T-cell (primary cell): ENCODE measurements around the gene RAD9A. TPM values are rescaled to one million over a fixed set of nuclear protein-coding genes. Genes with fewer than 3 reads are reported as not detected.

Experiments
- ATAC-seq, 4 experiments: fragments of 200-7000 bp in 3 of 4; fragments of 150-1000 bp in 1 of 4; cut with Tn5 transposase; replicated peaks in 1 of 4; 1 replicate in 3 of 4; 2 replicates in 1 of 4; pipeline ENCODE4 v1.10.0; 2021; ENCODE audit warnings: moderate library complexity in 3 of 4, mild to moderate bottlenecking in 2 of 4, moderate number of reproducible peaks in 1 of 4
- CTCF ChIA-PET, 2 donors: fragments of 300-600 bp; sonication (Branson Sonifier 250); formaldehyde crosslinking; loops; one replicate each; lab custom pipeline; 2022; ENCODE audit warnings: antibody characterized with exemption in 2 of 2; lab: Charles Lee
- POLR2A ChIA-PET, 2 donors: fragments of 300-600 bp; sonication (Branson Sonifier 250); formaldehyde crosslinking; loops; one replicate each; lab custom pipeline; 2022; ENCODE audit warnings: antibody characterized with exemption in 2 of 2; lab: Charles Lee
- DNase-seq, 35 experiments: peaks; one replicate each; pipeline versions ENCODE4 v3.0.0 to v3.0.0-alpha.2; 2013 to 2023
- H3K27ac ChIP-seq: one replicate; pipeline ENCODE4 v1.5.1; 2013; ENCODE audit warnings: low read length
- H3K27me3 ChIP-seq, 2 experiments: replicated peaks in 1 of 2; 1 replicate in 1 of 2; 2 replicates in 1 of 2; pipeline versions ENCODE4 v1.6.1 to v1.7.0; 2013; ENCODE audit warnings: low read length in 1 of 2, mixed read lengths in 1 of 2; ENCODE audit not compliant: control insufficient read depth in 2 of 2, insufficient read depth in 2 of 2; ENCODE audit errors: extremely low read depth in 1 of 2
- H3K36me3 ChIP-seq, 2 donors: 1 replicate in 1 of 2; 2 replicates in 1 of 2; pipeline versions ENCODE4 v1.6.1 to v1.7.0; 2013; ENCODE audit warnings: low read length in 1 of 2; ENCODE audit not compliant: control insufficient read depth in 2 of 2, insufficient read depth in 1 of 2; ENCODE audit errors: extremely low read depth in 1 of 2
- H3K4me1 ChIP-seq, 2 experiments: 1 replicate in 1 of 2; 2 replicates in 1 of 2; pipeline versions ENCODE4 v1.6.1 to v1.7.0; 2013; ENCODE audit warnings: low read length in 2 of 2, mixed read lengths in 1 of 2; ENCODE audit not compliant: insufficient read depth in 2 of 2, control insufficient read depth in 1 of 2; ENCODE audit errors: extremely low read depth in 1 of 2
- H3K4me3 ChIP-seq, 2 donors: 1 replicate in 1 of 2; 2 replicates in 1 of 2; pipeline versions ENCODE4 v1.5.1 to v1.7.0; 2013; ENCODE audit warnings: mild to moderate bottlenecking in 2 of 2, low read length in 1 of 2, moderate library complexity in 1 of 2; ENCODE audit not compliant: control insufficient read depth in 1 of 2; ENCODE audit errors: extremely low read depth in 1 of 2
- H3K9me3 ChIP-seq: 2 replicates; pipeline ENCODE4 v1.7.0; 2013
- H3K27ac Mint-ChIP-seq, 2 donors: one replicate each; pipeline ENCODE4 v1.8.0; 2020 to 2021; ENCODE audit warnings: mild to moderate bottlenecking in 2 of 2, mixed read lengths in 2 of 2
- H3K27me3 Mint-ChIP-seq, 2 donors: one replicate each; pipeline ENCODE4 v1.8.0; 2021 to 2022; ENCODE audit warnings: mixed read lengths in 2 of 2
- H3K36me3 Mint-ChIP-seq: one replicate; pipeline ENCODE4 v1.8.0; 2021; ENCODE audit warnings: mixed read lengths
- H3K4me1 Mint-ChIP-seq, 3 donors: one replicate each; pipeline ENCODE4 v1.8.0; 2020 to 2022; ENCODE audit warnings: mixed read lengths in 3 of 3, mild to moderate bottlenecking in 1 of 3
- H3K4me3 Mint-ChIP-seq, 3 donors: one replicate each; pipeline ENCODE4 v1.8.0; 2020 to 2022; ENCODE audit warnings: mild to moderate bottlenecking in 3 of 3, mixed read lengths in 3 of 3, moderate library complexity in 3 of 3
- H3K9me3 Mint-ChIP-seq, 3 donors: one replicate each; pipeline ENCODE4 v1.8.0; 2020 to 2022; ENCODE audit warnings: mixed read lengths in 3 of 3
- whole genome bisulfite sequencing: methylation state at CpG from one replicate; pipeline ENCODE4 v1.1.5; 2013; ENCODE audit warnings: missing lambda C conversion rate; ENCODE audit not compliant: insufficient coverage; 5-methylcytosine and 5-hydroxymethylcytosine counted together
- total RNA-seq, 35 experiments: library from RNA in 6 of 35; stranded (reverse) in 6 of 35; fragments of 120-200 nt in 1 of 35; gene quantifications; one replicate each; pipeline versions ENCODE4 v1.2.1 to v1.2.4 and lab custom pipeline; 2013 to 2026

The RAD9A gene
- total RNA-seq, 5 donors from 2014 or later (not counting 1 experiment from before 2014, with no cell fraction given) = 34.9 to 63.8 (median 56.2) TPM

- peak overlapping the region; percentile 85 to 87 (median 85) for H3K4me3 Mint-ChIP-seq
- H3K4me1 Mint-ChIP-seq = peaks cover 58 to 61% (median 60%) of the 10 kb centered on the region in 3 donors
- no peaks in the 10 kb centered on the region for H3K27me3 Mint-ChIP-seq
- Histone ChIP-seq H3K9me3 (no peaks in the 10 kb centered on the region), H3K36me3 (peaks cover 14 to 22% of the 10 kb centered on the region in 2 donors), H3K4me3 (no peak overlapping the region), H3K27ac (no peak overlapping the region), H3K4me1 (peaks cover 20 to 68% of the 10 kb centered on the region in 2 experiments), H3K27me3 (no peaks in the 10 kb centered on the region)
- WGBS = 96% methylated on average over 13 of the region's 18 CpGs
- peaks cover 8% of the 10 kb centered on the region for H3K36me3 Mint-ChIP-seq
- H3K9me3 Mint-ChIP-seq = no peaks in the 10 kb centered on the region
- H3K27ac Mint-ChIP-seq = no peak overlapping the region
- DNase-seq (no peak), ATAC-seq (no peak)
- ChIA-PET CTCF (no interaction called here), POLR2A (no interaction called here)
Measured at GRCh38 chr11:67393437-67393836, 1.7 kb downstream of the RAD9A start.

DNA sequence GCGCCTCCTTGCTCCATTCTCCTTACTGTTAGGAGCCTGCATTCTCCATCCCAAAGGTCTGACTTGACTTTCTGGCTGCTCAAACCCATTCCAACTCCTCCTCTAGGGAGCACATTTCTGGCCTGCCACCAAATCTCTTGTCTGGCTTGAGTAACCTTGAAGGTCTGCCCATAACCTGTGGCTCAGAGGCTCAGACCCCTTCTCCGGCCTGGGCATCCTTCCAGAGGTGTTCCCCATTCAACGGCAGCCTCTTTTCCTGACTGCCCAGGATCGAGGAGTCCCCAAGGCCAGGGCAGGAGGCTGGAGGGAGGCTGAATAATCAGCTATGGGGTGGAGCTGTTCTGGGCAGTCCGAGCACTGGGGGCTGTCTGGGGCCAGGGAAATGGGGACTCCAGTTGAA, 2.2 kb downstream of the RAD9A start:
- Mint-ChIP-seq H3K27me3 (no peaks in the 10 kb centered on the region), H3K4me1 (peaks cover 59 to 62% (median 60%) of the 10 kb centered on the region in 3 donors), H3K36me3 (peaks cover 8% of the 10 kb centered on the region), H3K4me3 (peak overlapping the region; percentile 63 to 87 (median 85)), H3K9me3 (no peaks in the 10 kb centered on the region), H3K27ac (peak overlapping the region in 1 of 2 donors; percentile 8)
- Histone ChIP-seq H3K36me3 (peaks cover 16 to 28% of the 10 kb centered on the region in 2 donors), H3K4me1 (peaks cover 20 to 74% of the 10 kb centered on the region in 2 experiments), H3K9me3 (no peaks in the 10 kb centered on the region), H3K27me3 (no peaks in the 10 kb centered on the region), H3K27ac (no peak overlapping the region), H3K4me3 (no peak overlapping the region)
- no peak for ATAC-seq
- DNase-seq = no peak
- CTCF ChIA-PET = interaction anchor here in 1 of 2 donors (0.6 kb wide), 1 partner anchor 21 kb away, joined by 10 read pairs; the partner anchor contains the start of gene CLCF1
- 95% methylated on average over 2 of the region's 5 CpGs for WGBS
- POLR2A ChIA-PET = no interaction called here

DNA sequence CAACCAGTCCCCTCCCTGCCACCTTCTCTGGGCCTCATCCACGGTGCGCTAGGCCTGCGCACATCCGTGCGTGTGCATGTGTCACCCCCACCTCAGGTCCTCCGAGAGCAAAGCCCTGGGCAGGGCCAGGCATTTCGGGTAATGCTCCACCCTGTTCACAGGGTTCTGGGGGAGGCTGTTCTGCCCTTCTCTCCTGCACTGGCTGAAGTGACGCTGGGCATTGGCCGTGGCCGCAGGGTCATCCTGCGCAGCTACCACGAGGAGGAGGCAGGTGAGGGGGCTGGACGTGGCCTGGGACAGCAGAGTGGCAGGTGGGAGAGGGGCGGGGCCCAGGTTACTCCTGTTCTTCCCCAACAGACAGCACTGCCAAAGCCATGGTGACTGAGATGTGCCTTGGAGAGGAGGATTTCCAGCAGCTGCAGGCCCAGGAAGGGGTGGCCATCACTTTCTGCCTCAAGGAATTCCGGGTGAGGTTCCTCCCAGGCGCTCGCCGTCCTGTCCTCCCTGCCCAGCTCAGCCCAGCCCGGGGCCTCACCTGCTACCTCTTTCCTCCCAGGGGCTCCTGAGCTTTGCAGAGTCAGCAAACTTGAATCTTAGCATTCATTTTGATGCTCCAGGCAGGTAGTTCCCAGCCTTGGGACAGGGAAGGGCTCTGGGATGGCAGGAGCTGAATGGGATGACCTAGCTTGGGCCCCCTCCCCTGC, 3.9 kb downstream of the RAD9A start:
- Histone ChIP-seq H3K27me3 (no peaks in the 10 kb centered on the region), H3K4me1 (peaks cover 25 to 78% of the 10 kb centered on the region in 2 experiments), H3K4me3 (no peak overlapping the region), H3K9me3 (no peaks in the 10 kb centered on the region), H3K27ac (no peak overlapping the region), H3K36me3 (peaks cover 16 to 41% of the 10 kb centered on the region in 2 donors)
- Mint-ChIP-seq H3K4me3 (peak overlapping the region in 1 of 3 donors; percentile 77), H3K4me1 (peaks cover 61 to 65% (median 63%) of the 10 kb centered on the region in 3 donors), H3K36me3 (peaks cover 13% of the 10 kb centered on the region), H3K27ac (peak overlapping the region in 1 of 2 donors; percentile 85), H3K9me3 (no peaks in the 10 kb centered on the region), H3K27me3 (no peaks in the 10 kb centered on the region)
- CTCF ChIA-PET = no interaction called here
- ATAC-seq (no peak), DNase-seq (no peak)
- POLR2A ChIA-PET = interaction anchor here in 1 of 2 donors (0.6 kb wide), 1 partner anchor 18 kb away, joined by 3 read pairs; no protein-coding TSS in a partner anchor
- WGBS = 89% methylated on average over 12 of the region's 19 CpGs

GRCh38 chr11:67396259-67396581, 4.4 kb downstream of the RAD9A start:
- POLR2A ChIA-PET = no interaction called here
- peaks cover 16 to 41% of the 10 kb centered on the region in 2 donors for H3K36me3 ChIP-seq
- Mint-ChIP-seq H3K4me3 (peak overlapping the region in 1 of 3 donors; percentile 77), H3K36me3 (peaks cover 14% of the 10 kb centered on the region), H3K9me3 (no peaks in the 10 kb centered on the region), H3K27me3 (no peaks in the 10 kb centered on the region), H3K4me1 (peaks cover 57 to 61% (median 57%) of the 10 kb centered on the region in 3 donors), H3K27ac (peak overlapping the region; percentile 57 to 85)
- no peaks in the 10 kb centered on the region for H3K27me3 ChIP-seq
- DNase-seq (no peak), ATAC-seq (no peak)
- no peak overlapping the region for H3K27ac ChIP-seq
- peaks cover 25 to 77% of the 10 kb centered on the region in 2 experiments for H3K4me1 ChIP-seq
- H3K9me3 ChIP-seq = no peaks in the 10 kb centered on the region
- 97% methylated on average over 3 of the region's 7 CpGs for WGBS
- CTCF ChIA-PET = no interaction called here
- no peak overlapping the region for H3K4me3 ChIP-seq

GRCh38 chr11:67396587-67397389, 5.0 kb downstream of the RAD9A start:
- H3K4me3 ChIP-seq = peak overlapping the region in 1 of 2 donors; percentile 33
- peaks cover 16 to 41% of the 10 kb centered on the region in 2 donors for H3K36me3 ChIP-seq
- Mint-ChIP-seq H3K4me1 (peaks cover 53 to 59% (median 54%) of the 10 kb centered on the region in 3 donors), H3K27me3 (no peaks in the 10 kb centered on the region), H3K9me3 (no peaks in the 10 kb centered on the region), H3K27ac (peak overlapping the region; percentile 92 to 95), H3K36me3 (peaks cover 14% of the 10 kb centered on the region), H3K4me3 (peak overlapping the region; percentile 45 to 77 (median 47))
- POLR2A ChIA-PET = no interaction called here
- CTCF ChIA-PET = no interaction called here
- DNase-seq (peak in 1 of 35 experiments; percentile 51), ATAC-seq (no peak)
- 7% methylated on average over 10 of the region's 13 CpGs for WGBS
- H3K4me1 ChIP-seq = peaks cover 25 to 73% of the 10 kb centered on the region in 2 experiments
- H3K27me3 ChIP-seq = no peaks in the 10 kb centered on the region
- peak overlapping the region; percentile 69 for H3K27ac ChIP-seq
- no peaks in the 10 kb centered on the region for H3K9me3 ChIP-seq

DNA sequence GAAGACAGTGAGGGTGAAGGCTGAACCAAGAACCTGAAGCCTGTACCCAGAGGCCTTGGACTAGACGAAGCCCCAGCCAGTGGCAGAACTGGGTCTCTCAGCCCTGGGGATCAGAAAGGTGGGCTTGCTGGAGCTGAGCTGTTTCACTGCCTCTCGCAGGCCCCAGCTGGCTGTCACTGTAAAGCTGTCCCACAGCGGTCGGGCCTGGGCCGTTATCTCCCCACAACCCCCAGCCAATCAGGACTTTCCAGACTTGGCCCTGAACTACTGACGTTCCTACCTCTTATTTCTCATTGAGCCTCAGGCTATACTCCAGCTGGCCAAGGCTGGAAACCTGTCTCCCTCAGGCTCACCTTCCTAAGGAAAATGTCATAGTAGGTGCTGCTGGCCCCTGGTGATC, 5.8 kb downstream of the RAD9A start:
- Histone ChIP-seq H3K36me3 (peaks cover 16 to 41% of the 10 kb centered on the region in 2 donors), H3K27me3 (no peaks in the 10 kb centered on the region), H3K4me1 (peaks cover 26 to 73% of the 10 kb centered on the region in 2 experiments), H3K9me3 (no peaks in the 10 kb centered on the region), H3K27ac (peak overlapping the region; percentile 69), H3K4me3 (no peak overlapping the region)
- DNase-seq = no peak
- Mint-ChIP-seq H3K36me3 (peaks cover 14% of the 10 kb centered on the region), H3K4me1 (peaks cover 49 to 61% (median 56%) of the 10 kb centered on the region in 3 donors), H3K4me3 (peak overlapping the region in 1 of 3 donors; percentile 77), H3K27ac (peak overlapping the region; percentile 80 to 82), H3K9me3 (no peaks in the 10 kb centered on the region), H3K27me3 (no peaks in the 10 kb centered on the region)
- 70% methylated on average over 2 of the region's 6 CpGs for WGBS
- POLR2A ChIA-PET = no interaction called here
- CTCF ChIA-PET = no interaction called here
- ATAC-seq = no peak
